HG03565 (cell line): ENCODE results near the gene RPL10.

ENCODE experiments used
- ATAC-seq: cut with Tn5 transposase; IDR thresholded peaks from one replicate; pipeline ENCODE4 v1.9.1; 2021; ENCODE audit warnings: mild to moderate bottlenecking, moderate library complexity; ENCODE audit not compliant: unreplicated experiment

The RPL10 gene

GRCh38 chrX:154360155-154360713 lies 37.9 kb upstream of the RPL10 start:
- no peak for ATAC-seq

DNA sequence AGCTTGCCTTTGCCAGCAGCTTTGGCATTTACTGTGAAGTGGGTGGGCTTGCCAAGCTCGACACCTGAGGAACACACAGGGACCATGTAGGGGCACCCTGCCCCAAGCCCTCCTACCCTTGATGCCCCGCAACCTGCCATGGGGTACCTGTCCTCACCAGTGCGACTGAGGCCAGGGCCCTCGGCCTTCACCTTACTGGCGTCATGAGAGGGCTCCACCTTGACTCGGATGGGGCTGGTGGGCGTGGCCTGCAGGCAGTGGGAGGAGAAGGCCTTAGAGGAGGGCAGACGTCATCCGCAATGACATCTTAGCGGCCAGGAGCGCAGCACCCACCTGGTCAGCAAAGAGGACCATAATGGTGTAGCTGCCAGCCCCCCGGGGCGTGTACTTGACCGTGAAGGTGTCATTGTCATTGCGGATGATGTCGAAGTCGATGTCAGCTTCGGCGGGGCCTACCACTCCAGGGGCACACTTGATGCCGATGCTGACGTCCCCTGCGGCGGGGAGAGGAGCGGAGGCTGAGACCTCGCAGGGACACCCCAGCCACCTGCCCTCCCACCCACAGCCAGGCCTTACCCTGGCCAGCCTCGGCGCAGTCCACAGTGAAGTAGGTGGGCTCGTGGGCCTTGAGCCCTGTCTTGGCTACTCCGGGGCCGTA lies 36.0 kb upstream of the RPL10 start:
- ATAC-seq: no peak

GRCh38 chrX:154363706-154364439 lies 34.3 kb upstream of the RPL10 start:
- ATAC-seq: no peak

DNA sequence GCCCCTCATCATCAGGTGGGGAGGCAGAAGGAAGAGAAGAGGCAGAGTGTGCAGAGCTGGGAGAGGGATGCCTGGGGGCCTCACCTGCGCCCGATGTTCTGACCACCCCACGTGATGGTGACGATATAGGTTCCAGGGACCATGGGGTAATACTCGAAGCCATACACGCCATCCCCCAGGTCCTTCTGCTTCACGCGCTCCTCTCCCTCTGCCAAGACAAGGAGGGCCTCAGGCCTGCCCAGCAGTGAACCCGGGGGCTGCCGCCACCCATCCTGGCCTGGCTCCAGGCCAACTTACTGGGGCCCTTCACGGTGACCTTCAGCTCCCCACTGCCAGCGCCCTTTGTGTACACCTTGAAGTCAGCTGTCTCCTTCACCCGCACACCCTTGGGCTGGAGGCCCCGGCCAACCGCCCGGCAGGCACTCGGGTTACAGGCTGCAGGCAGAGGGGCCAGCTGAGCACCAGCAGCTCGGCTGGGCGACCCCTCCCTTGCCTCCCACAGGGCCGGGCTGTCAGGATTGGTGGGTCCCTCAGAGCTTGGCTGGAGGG lies 33.1 kb upstream of the RPL10 start:
- ATAC-seq: no peak

GRCh38 chrX:154365997-154366665 lies 32.0 kb upstream of the RPL10 start:
- ATAC-seq: no peak

- no peak for ATAC-seq
Measured at GRCh38 chrX:154366666-154367055, 31.5 kb upstream of the RPL10 start.

- no peak for ATAC-seq
Measured at GRCh38 chrX:154367474-154368308, 30.5 kb upstream of the RPL10 start.

DNA sequence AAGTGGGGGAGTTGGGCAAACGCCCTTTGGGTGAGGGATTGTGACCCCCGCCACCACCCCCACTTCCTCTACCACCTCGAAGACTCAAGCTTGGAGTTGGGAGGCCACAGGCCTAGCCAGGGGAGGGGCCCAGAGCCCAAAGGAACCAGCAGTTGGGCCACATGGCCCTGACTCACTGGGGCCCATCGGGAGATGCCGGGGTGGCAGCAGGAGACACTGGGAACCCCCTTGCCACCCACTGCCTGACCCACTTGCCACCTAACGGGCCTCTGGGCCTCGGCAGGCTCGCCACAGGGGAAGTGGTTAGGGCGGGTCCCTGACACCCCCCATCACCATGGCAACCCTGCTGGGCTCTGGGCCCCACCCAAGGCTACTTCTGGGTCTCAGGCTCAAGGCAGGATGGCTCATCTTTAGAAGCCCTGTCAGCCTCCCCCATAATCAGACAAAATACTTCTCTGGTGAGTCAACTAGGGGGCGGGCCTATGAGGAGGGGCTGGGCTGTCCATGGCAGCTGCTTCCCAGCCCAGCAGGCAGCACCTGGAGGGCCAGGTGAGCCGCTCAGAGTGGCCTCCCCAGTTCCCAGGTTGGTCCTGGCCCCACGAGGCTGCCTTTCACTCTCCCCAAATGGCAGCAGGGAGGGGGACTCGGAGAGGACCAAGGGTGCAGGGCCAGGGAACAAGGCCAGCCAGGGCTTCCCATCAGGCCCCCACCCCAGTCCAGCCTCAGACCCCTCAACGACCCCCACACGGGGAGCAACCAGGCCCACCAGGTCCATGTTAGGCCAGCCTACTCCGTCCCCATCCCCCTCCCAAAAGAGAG lies 29.3 kb upstream of the RPL10 start:
- ATAC-seq: no peak

- no peak for ATAC-seq
Measured at GRCh38 chrX:154369449-154370299, 28.5 kb upstream of the RPL10 start.

DNA sequence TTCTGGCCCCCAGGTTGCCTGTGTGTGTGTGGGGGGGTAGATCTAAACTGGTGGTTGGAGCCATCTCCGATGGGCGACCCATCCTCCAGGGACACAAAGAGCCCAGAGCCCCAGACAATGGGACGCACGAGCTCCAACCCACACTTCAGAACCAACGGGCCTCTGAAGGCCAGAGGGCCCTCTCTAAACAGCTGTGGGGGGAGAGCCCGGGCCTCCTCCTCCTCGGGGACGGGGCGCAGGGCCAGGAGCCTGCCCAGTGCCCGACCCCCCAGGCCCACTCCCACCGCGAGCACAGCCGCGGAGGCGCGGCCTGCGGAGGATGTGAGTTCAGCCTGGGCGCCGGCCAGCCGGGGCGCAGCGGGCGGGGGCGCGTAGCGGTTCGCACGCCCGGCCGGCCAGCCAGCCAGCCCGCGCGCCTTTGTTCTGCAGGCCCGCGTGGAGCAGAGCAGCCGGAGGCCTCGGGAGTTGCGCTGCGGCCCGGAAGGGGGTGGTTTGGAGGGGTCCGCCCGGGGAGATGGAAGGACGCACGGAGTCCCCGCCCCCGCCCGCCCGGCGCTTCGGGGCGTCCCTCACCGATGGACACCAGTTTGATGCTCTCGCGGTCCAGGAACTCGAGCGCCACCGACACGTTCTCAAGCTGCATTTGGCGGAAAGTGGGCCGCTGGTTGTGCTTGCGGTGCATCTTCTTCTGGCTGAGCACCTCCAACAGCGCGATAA lies 27.7 kb upstream of the RPL10 start:
- no peak for ATAC-seq

DNA sequence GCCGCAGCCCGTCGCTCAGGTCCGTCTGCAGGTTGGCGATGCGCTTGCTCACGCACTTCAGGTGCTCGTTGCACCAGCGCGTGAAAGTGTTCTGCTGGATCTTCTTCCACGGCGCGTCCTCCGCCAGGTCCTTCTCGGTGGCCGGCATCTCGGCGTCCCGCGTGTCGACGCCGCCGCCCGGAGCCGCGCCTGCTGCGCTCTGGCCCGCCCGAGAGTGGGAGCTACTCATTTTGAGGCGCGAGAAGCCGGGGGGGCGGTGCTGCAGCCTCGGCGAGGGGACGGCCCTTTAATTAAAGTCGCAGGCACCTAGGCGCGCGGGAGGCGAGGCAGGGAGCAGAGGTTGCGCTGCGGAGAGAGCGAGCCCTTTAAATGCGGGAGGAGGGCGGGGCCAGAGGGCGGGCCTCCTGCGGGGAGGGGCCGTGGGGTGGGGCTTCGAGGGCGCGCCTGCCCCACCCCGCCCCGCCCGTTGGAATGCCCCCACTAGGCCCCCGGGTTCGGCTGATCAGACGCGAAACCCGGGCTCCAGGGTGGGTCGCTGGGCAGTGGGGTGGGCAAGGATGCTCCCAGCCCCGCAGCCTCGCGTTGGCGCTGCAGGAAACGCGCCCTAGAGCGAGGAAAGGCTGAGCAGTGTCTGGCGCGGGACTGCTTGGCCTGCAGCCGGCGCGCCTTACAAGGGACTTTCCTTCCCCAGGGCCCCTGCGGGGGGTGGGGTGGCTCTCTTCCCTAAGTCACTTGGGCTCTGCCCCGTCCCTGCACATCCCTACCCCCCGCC lies 27.0 kb upstream of the RPL10 start:
- peak; percentile 47 for ATAC-seq

GRCh38 chrX:154371789-154372300 lies 26.3 kb upstream of the RPL10 start:
- no peak for ATAC-seq

DNA sequence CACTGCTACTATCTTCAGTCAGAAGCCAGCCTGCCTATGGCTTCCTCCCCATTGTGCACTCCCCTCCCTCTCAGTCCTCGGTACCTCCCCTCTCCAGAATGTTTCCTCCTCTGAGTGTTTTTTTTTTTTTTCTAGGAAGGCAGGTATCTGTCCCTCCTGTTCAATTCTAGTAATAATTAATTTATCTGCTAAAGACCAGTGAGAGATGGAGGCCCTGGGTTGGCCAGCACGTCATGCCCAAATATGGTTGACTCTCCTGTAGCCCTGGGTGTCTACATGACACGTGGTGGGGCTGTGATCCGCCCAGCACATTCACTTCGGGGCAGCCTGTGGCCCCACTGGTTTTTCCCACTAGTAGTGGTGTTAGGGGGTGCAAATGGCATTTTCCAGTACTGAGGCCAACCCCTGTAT lies 25.6 kb upstream of the RPL10 start:
- no peak for ATAC-seq

DNA sequence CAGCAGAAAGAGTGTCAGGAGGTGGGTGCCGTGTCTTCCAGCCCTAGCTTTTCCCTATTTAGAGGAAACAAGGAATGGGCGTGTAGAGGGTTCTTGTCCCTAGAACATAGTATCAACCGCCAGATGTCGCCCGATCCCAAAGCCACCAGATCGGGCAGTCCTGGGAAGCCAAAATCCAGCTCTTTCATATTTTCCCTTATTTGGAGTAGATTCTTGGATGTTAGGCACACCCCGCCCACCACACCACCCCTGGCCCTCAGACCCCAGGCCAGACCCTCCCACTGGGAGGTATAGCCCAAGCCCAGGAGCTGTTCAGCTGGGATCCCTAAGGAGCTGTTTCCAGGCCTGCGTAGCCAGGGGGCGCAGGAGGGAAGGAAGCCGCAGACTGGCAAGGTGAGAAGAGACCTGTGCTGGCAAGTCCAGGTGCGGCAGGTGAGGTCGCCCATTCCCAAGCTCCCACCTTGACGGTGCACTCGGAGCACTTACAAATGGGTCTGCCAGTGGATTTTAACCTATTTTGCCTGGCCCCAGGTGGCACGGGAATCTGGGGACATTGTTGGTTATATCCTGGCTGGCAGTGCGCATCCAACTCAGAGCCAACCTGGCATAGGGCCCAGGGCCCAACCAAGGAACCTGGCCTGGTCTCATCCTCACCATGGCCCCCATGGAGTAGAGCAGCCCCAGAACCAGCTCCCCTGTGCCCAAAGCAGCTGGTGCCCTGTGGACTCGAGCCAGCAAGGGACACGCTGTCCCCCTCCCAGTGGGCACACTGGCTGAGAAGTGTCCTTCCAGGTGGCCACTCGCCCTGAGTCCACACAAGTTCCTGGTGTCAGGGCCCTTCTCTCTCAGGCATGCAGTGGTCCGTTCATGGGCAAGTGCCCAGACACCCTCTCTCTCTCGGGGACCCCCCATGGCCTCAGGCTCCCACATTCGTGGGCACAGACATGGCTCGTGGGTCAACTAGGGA lies 24.6 kb upstream of the RPL10 start:
- ATAC-seq: no peak

- no peak for ATAC-seq
Measured at GRCh38 chrX:154374313-154375155, 23.6 kb upstream of the RPL10 start, which contains the start of gene FLNA. TSS of gene FLNA (minus strand) at chrX:154374634. CDS start at chrX:154371245, 3,389 bp downstream.
